ENCODE measurements around the gene PHF12.

The PHF12 gene

DNA sequence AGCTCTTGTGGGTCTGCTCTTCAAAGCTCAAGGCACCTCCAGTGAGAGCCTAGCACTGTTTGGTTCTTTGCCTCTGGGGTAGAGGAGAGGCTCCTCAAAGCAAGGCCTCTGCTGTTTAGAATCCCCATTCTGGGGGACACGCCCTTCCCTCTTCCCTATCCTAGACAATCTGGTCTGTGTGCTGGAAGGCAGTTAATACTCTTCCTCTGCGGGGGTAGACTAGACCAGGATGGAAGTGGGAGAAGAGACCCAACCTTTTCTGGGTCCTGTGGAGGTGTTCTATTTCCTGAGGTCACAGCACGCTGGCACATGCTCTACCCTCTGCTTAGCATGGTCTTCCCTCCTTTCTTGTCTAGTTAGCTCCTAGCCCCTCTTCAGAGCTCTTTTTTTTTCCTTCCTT lies 88.8 kb downstream of the PHF12 start:
- DNase-seq (ENCODE audit: low read depth in 2 of 3, low spot score in 1 of 3) = no peak

- no peak for DNase-seq (ENCODE audit: low read depth in 2 of 3, low spot score in 1 of 3)
These were observed 89.7 kb downstream of the PHF12 start for GRCh38 chr17:28861393-28862203.

DNA sequence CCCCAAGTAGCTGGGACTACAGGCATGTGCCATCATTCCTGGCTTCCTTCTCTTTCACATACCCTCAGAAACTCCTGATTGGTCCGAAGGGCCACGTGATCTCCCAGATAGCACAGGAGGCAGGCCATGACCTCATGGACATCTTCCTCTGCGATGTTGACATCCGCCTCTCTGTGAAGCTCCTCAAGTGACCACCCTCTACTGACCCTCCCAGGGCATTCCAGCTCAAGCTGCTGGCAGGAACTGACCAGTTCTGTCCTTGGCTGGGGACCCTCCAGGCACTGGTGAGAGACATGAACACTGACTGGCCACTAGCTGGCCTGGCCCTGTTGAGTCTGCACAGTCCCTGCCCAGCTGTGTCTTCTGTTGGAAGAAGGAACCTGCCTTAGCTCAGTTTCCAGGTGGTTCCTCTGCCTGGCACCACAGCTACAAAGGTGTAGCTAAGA lies 90.9 kb downstream of the PHF12 start:
- DNase-seq (ENCODE audit: low read depth in 2 of 3, low spot score in 1 of 3) = no peak

DNA sequence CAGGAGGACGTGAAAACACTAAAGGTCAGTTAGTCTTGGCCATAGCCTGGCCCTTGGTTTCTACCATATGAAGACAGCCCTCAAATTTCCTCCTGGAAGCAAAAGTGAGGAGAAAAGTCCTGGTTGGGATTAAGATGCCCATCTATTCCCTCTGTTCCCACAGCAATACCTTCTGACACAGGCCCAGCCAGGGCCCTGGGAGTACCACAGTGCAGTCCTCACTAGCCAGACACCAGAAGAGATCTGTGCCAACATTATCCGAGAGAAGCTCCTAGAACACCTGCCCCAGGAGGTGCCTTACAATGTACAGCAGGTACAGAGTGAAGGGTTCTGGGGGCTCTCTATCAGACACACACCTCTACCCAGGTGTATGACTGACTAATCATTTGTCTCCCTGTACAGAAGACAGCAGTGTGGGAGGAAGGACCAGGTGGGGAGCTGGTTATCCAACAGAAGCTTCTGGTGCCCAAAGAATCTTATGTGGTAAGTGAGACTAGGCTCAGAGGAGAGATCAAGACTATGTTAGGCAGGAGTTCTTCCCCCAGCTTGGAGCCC lies 92.4 kb downstream of the PHF12 start:
- DNase-seq (ENCODE audit: low read depth in 2 of 3, low spot score in 1 of 3) = no peak

DNA sequence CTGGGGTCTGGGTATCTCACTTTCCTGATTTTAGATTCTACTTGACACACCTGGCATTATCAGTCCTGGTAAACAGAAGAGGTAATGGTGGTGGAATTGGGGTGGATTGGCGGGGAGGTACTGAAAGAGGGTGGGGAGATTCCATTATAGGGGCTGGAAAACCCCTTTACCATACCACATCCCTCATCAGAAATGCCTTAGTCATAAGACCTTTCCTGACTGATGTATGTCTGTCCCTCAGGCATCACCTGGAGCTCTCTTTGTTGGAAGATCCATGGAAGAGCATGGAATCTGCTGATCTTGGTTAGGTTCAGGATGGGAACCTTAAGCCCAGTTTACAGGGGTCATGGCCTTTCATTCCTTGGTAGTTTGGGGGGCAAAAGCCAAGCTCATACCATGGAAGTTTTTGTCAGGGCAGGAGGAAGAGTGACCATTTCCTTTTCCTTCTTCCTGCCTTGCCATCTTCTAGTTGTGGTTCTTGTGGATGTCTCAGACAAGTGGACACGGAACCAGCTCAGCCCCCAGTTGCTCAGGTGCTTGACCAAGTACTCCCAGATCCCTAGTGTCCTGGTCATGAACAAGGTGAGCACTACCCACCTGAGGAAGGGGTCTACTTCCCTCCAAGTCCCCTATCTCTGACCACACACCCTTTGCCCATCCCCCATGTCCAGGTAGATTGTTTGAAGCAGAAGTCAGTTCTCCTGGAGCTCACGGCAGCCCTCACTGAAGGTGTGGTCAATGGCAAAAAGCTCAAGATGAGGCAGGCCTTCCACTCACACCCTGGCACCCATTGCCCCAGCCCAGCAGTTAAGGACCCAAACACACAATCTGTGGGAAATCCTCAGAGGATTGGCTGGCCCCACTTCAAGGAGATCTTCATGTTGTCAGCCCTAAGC lies 93.2 kb downstream of the PHF12 start:
- no peak for DNase-seq (ENCODE audit: low read depth in 2 of 3, low spot score in 1 of 3)

DNA sequence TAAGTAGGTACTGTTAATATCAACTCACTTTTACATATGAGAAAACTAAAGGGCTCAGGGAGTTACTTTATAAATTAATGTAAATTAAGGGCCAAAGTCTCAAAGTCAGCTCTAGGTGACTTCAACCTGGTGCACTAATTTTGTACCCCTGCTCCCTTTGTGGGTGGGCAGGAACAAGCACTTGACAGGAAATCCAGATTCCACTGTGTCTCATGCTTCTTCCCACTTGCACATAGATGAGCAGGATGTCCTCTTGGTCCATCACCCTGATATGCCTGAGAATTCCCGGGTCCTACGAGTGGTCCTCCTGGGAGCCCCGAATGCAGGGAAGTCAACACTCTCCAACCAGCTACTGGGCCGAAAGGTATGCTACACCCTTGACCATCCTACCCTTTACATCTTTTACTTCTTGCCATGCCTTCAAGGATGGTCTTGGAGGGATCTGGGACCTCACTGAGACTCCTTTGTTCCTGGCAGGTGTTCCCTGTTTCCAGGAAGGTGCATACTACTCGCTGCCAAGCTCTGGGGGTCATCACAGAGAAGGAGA lies 95.2 kb downstream of the PHF12 start:
- DNase-seq (ENCODE audit: low read depth in 2 of 3, low spot score in 1 of 3) = no peak

GRCh38 chr17:28855336-28855679 lies 96.0 kb downstream of the PHF12 start:
- DNase-seq (ENCODE audit: low read depth in 2 of 3, low spot score in 1 of 3) = no peak

Data from stimulated activated CD4-positive, alpha-beta T cell treated with anti-CD3 and anti-CD28 coated beads, Interleukin-12 subunit alpha, Interleukin-12 subunit beta, amount 100 ng/mL, for 48 hours (primary cell).